Esophagus squamous epithelium (tissue), 4 donors: Measurements from ENCODE around the gene RTN4R.
"Not testable (repeated sequence)": the region's sequence is repeated elsewhere in the genome, so short reads cannot be mapped to it uniquely, and the experiment has no call there.

Source experiments
- CTCF ChIP-seq, 6 experiments: fragments of 450-650 bp in 4 of 6; fragments of 200-600 bp in 2 of 6; sonication (generic) in 2 of 6; IDR thresholded peaks; one replicate each; pipeline ENCODE4 v1.5.1; 2016 to 2019; ENCODE audit warnings: antibody characterized with exemption in 6 of 6, mild to moderate bottlenecking in 4 of 6, moderate library complexity in 4 of 6
- POLR2A ChIP-seq, 4 donors: fragments of 450-650 bp; IDR thresholded peaks; one replicate each; pipeline ENCODE4 v1.6.1; 2017; ENCODE audit warnings: antibody characterized with exemption in 4 of 4, mild to moderate bottlenecking in 4 of 4, moderate library complexity in 3 of 4

DNA sequence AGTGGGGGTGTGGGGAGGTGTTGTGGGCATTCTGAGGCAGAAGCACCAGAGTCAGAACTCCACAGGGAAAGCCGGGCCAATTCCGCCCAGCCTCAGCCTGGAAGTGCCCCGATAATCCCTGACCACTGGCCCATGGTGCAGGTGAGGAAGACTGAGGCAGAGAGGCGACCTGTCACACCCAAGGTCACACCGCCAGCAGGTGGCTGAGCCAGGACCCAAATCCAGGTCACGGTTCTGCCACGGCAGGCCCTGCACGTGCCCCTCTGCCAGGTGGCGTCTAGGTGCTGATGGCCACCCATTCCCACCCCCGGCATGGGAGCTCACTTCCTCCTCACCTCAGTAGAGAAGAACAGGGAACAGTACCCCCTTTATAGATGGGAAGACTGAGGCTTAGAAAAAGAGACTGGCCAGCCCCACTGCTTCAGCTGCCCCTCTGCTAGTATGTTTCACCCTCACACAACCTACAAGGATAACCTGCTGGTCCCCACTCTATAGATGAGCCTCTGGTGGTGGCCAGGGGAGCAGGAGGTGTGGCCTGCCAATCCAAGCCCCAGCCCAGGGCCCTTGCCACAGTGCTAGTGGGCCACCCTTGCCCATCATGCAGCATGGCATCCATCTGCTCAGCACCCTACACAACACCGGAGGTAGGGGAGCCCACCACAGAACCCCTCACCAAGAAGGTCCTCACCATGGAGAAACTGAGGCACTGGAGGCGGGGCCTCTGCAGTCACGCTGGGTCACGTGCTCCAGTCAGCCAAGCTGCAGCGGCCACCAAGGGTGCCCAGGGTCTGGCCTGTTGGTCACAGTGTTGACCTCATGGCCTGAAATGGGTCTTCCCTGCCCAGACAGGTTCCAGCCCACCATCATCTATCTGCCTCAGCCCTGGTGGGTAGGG, 2.1 kb downstream of the RTN4R start:
- not testable (repeated sequence) for TF ChIP-seq CTCF, POLR2A (IDR thresholded peaks at IDR 0.05)
